ENCODE measurements around the gene SCN1B.
"Not testable (repeated sequence)": the region's sequence is repeated elsewhere in the genome, so short reads cannot be mapped to it uniquely, and the experiment has no call there.

The SCN1B gene

GRCh38 chr19:35042954-35043604 is 12.8 kb downstream of the SCN1B start:
- no peak overlapping the region for H3K4me3 ChIP-seq (ENCODE audit: low read depth in 1 of 5, low read length in 5 of 5)
- H3K9ac ChIP-seq (ENCODE audit: low read length in 5 of 5), result no peak overlapping the region
- H3K27ac ChIP-seq (ENCODE audit: low read depth, low read length), result no peak overlapping the region
- no peaks in the 10 kb centered on the region for H3K9me3 ChIP-seq (ENCODE audit: control insufficient read depth in 5 of 5, low read length in 5 of 5)
- H3K36me3 ChIP-seq (ENCODE audit: control insufficient read depth in 5 of 5, insufficient read depth in 5 of 5, low read length in 5 of 5), result no peaks in the 10 kb centered on the region
- peaks cover 4 to 65% (median 48%) of the 10 kb centered on the region in 5 donors for H3K4me1 ChIP-seq (ENCODE audit: control insufficient read depth in 5 of 5, insufficient read depth in 5 of 5, low read length in 5 of 5)
- H3K27me3 ChIP-seq (ENCODE audit: control insufficient read depth in 5 of 5, insufficient read depth in 4 of 5, low read length in 5 of 5), result no peaks in the 10 kb centered on the region

GRCh38 chr19:35043906-35044305 is 13.6 kb downstream of the SCN1B start:
- Histone ChIP-seq H3K4me3 (ENCODE audit: low read depth in 1 of 5, low read length in 5 of 5) (no peak overlapping the region), H3K36me3 (ENCODE audit: control insufficient read depth in 5 of 5, insufficient read depth in 5 of 5, low read length in 5 of 5) (no peaks in the 10 kb centered on the region), H3K27ac (ENCODE audit: low read depth, low read length) (no peak overlapping the region), H3K4me1 (ENCODE audit: control insufficient read depth in 5 of 5, insufficient read depth in 5 of 5, low read length in 5 of 5) (peaks cover 2 to 59% (median 39%) of the 10 kb centered on the region in 5 donors), H3K9me3 (ENCODE audit: control insufficient read depth in 5 of 5, low read length in 5 of 5) (no peaks in the 10 kb centered on the region), H3K9ac (ENCODE audit: low read length in 5 of 5) (no peak overlapping the region), H3K27me3 (ENCODE audit: control insufficient read depth in 5 of 5, insufficient read depth in 4 of 5, low read length in 5 of 5) (no peaks in the 10 kb centered on the region)

GRCh38 chr19:35044317-35045117 is 14.2 kb downstream of the SCN1B start:
- no peaks in the 10 kb centered on the region for H3K36me3 ChIP-seq (ENCODE audit: control insufficient read depth in 5 of 5, insufficient read depth in 5 of 5, low read length in 5 of 5)
- H3K4me3 ChIP-seq (ENCODE audit: low read depth in 1 of 5, low read length in 5 of 5), result no peak overlapping the region
- no peaks in the 10 kb centered on the region for H3K27me3 ChIP-seq (ENCODE audit: control insufficient read depth in 5 of 5, insufficient read depth in 4 of 5, low read length in 5 of 5)
- peaks cover 2 to 57% (median 35%) of the 10 kb centered on the region in 5 donors for H3K4me1 ChIP-seq (ENCODE audit: control insufficient read depth in 5 of 5, insufficient read depth in 5 of 5, low read length in 5 of 5)
- H3K9ac ChIP-seq (ENCODE audit: low read length in 5 of 5), result no peak overlapping the region
- H3K27ac ChIP-seq (ENCODE audit: low read depth, low read length), result no peak overlapping the region
- no peaks in the 10 kb centered on the region for H3K9me3 ChIP-seq (ENCODE audit: control insufficient read depth in 5 of 5, low read length in 5 of 5)

- H3K27me3 ChIP-seq (ENCODE audit: control insufficient read depth in 5 of 5, insufficient read depth in 4 of 5, low read length in 5 of 5), result no peaks in the 10 kb centered on the region
- H3K9ac ChIP-seq (ENCODE audit: low read length in 5 of 5), result no peak overlapping the region
- no peak overlapping the region for H3K4me3 ChIP-seq (ENCODE audit: low read depth in 1 of 5, low read length in 5 of 5)
- H3K4me1 ChIP-seq (ENCODE audit: control insufficient read depth in 5 of 5, insufficient read depth in 5 of 5, low read length in 5 of 5), result peaks cover 0 to 45% (median 25%) of the 10 kb centered on the region in 5 donors
- H3K9me3 ChIP-seq (ENCODE audit: control insufficient read depth in 5 of 5, low read length in 5 of 5), result no peaks in the 10 kb centered on the region
- no peaks in the 10 kb centered on the region for H3K36me3 ChIP-seq (ENCODE audit: control insufficient read depth in 5 of 5, insufficient read depth in 5 of 5, low read length in 5 of 5)
- H3K27ac ChIP-seq (ENCODE audit: low read depth, low read length), result no peak overlapping the region
Measured at GRCh38 chr19:35045667-35046300, 15.5 kb downstream of the SCN1B start.

- no peaks in the 10 kb centered on the region for H3K27me3 ChIP-seq (ENCODE audit: control insufficient read depth in 5 of 5, insufficient read depth in 4 of 5, low read length in 5 of 5)
- no peaks in the 10 kb centered on the region for H3K36me3 ChIP-seq (ENCODE audit: control insufficient read depth in 5 of 5, insufficient read depth in 5 of 5, low read length in 5 of 5)
- no peaks in the 10 kb centered on the region for H3K9me3 ChIP-seq (ENCODE audit: control insufficient read depth in 5 of 5, low read length in 5 of 5)
- H3K4me3 ChIP-seq (ENCODE audit: low read depth in 1 of 5, low read length in 5 of 5), result no peak overlapping the region
- H3K27ac ChIP-seq (ENCODE audit: low read depth, low read length), result no peak overlapping the region
- H3K9ac ChIP-seq (ENCODE audit: low read length in 5 of 5), result no peak overlapping the region
- H3K4me1 ChIP-seq (ENCODE audit: control insufficient read depth in 5 of 5, insufficient read depth in 5 of 5, low read length in 5 of 5), result peaks cover 0 to 38% (median 18%) of the 10 kb centered on the region in 5 donors
Measured at GRCh38 chr19:35046461-35046860, 16.2 kb downstream of the SCN1B start.

GRCh38 chr19:35048911-35049411 is 18.7 kb downstream of the SCN1B start:
- no peak overlapping the region for H3K9ac ChIP-seq (ENCODE audit: low read length in 5 of 5)
- no peaks in the 10 kb centered on the region for H3K27me3 ChIP-seq (ENCODE audit: control insufficient read depth in 5 of 5, insufficient read depth in 4 of 5, low read length in 5 of 5)
- no peaks in the 10 kb centered on the region for H3K36me3 ChIP-seq (ENCODE audit: control insufficient read depth in 5 of 5, insufficient read depth in 5 of 5, low read length in 5 of 5)
- H3K27ac ChIP-seq (ENCODE audit: low read depth, low read length), result no peak overlapping the region
- H3K9me3 ChIP-seq (ENCODE audit: control insufficient read depth in 5 of 5, low read length in 5 of 5), result no peaks in the 10 kb centered on the region
- H3K4me1 ChIP-seq (ENCODE audit: control insufficient read depth in 5 of 5, insufficient read depth in 5 of 5, low read length in 5 of 5), result peaks cover 0 to 27% (median 12%) of the 10 kb centered on the region in 5 donors
- no peak overlapping the region for H3K4me3 ChIP-seq (ENCODE audit: low read depth in 1 of 5, low read length in 5 of 5)

- Histone ChIP-seq H3K4me1 (ENCODE audit: control insufficient read depth in 5 of 5, insufficient read depth in 5 of 5, low read length in 5 of 5) (peaks cover 0 to 23% (median 12%) of the 10 kb centered on the region in 5 donors), H3K27me3 (ENCODE audit: control insufficient read depth in 5 of 5, insufficient read depth in 4 of 5, low read length in 5 of 5) (no peaks in the 10 kb centered on the region), H3K9ac (ENCODE audit: low read length in 5 of 5) (no peak overlapping the region), H3K27ac (ENCODE audit: low read depth, low read length) (no peak overlapping the region), H3K36me3 (ENCODE audit: control insufficient read depth in 5 of 5, insufficient read depth in 5 of 5, low read length in 5 of 5) (no peaks in the 10 kb centered on the region), H3K4me3 (ENCODE audit: low read depth in 1 of 5, low read length in 5 of 5) (no peak overlapping the region), H3K9me3 (ENCODE audit: control insufficient read depth in 5 of 5, low read length in 5 of 5) (no peaks in the 10 kb centered on the region)
Measured at GRCh38 chr19:35049456-35049855, 19.2 kb downstream of the SCN1B start.

- not testable (repeated sequence) for H3K4me3 ChIP-seq (ENCODE audit: low read depth in 1 of 5, low read length in 5 of 5); H3K9ac ChIP-seq (ENCODE audit: low read length in 5 of 5); H3K27ac ChIP-seq (ENCODE audit: low read depth, low read length); H3K9me3 ChIP-seq (ENCODE audit: control insufficient read depth in 5 of 5, low read length in 5 of 5); H3K36me3 ChIP-seq (ENCODE audit: control insufficient read depth in 5 of 5, insufficient read depth in 5 of 5, low read length in 5 of 5); H3K27me3 ChIP-seq (ENCODE audit: control insufficient read depth in 5 of 5, insufficient read depth in 4 of 5, low read length in 5 of 5)
- H3K4me1 ChIP-seq (ENCODE audit: control insufficient read depth in 5 of 5, insufficient read depth in 5 of 5, low read length in 5 of 5), result peaks cover 0 to 15% (median 12%) of the 10 kb centered on the region in 5 donors
Measured at GRCh38 chr19:35050662-35051061, 20.4 kb downstream of the SCN1B start.

- H3K27ac ChIP-seq (ENCODE audit: low read depth, low read length); H3K9ac ChIP-seq (ENCODE audit: low read length in 5 of 5); H3K36me3 ChIP-seq (ENCODE audit: control insufficient read depth in 5 of 5, insufficient read depth in 5 of 5, low read length in 5 of 5); H3K27me3 ChIP-seq (ENCODE audit: control insufficient read depth in 5 of 5, insufficient read depth in 4 of 5, low read length in 5 of 5); H3K9me3 ChIP-seq (ENCODE audit: control insufficient read depth in 5 of 5, low read length in 5 of 5); H3K4me3 ChIP-seq (ENCODE audit: low read depth in 1 of 5, low read length in 5 of 5): not testable (repeated sequence)
- peaks cover 0 to 11% (median 9%) of the 10 kb centered on the region in 5 donors for H3K4me1 ChIP-seq (ENCODE audit: control insufficient read depth in 5 of 5, insufficient read depth in 5 of 5, low read length in 5 of 5)
Measured at GRCh38 chr19:35051268-35051667, 21.0 kb downstream of the SCN1B start.

GRCh38 chr19:35051796-35052195 is 21.5 kb downstream of the SCN1B start:
- Histone ChIP-seq H3K9ac (ENCODE audit: low read length in 5 of 5) (no peak overlapping the region), H3K27me3 (ENCODE audit: control insufficient read depth in 5 of 5, insufficient read depth in 4 of 5, low read length in 5 of 5) (peaks cover 0 to 13% (median 8%) of the 10 kb centered on the region in 5 donors)

More at GRCh38 chr19:35051796-35052195, 21.5 kb downstream of the SCN1B start:
- no peak overlapping the region for H3K4me3 ChIP-seq (ENCODE audit: low read depth in 1 of 5, low read length in 5 of 5)
- H3K9me3 ChIP-seq (ENCODE audit: control insufficient read depth in 5 of 5, low read length in 5 of 5), result no peaks in the 10 kb centered on the region
- no peaks in the 10 kb centered on the region for H3K36me3 ChIP-seq (ENCODE audit: control insufficient read depth in 5 of 5, insufficient read depth in 5 of 5, low read length in 5 of 5)
- H3K4me1 ChIP-seq (ENCODE audit: control insufficient read depth in 5 of 5, insufficient read depth in 5 of 5, low read length in 5 of 5), result peaks cover 0 to 8% (median 6%) of the 10 kb centered on the region in 5 donors
- no peak overlapping the region for H3K27ac ChIP-seq (ENCODE audit: low read depth, low read length)

Measured in subcutaneous abdominal adipose tissue (tissue), 5 donors.